Endometrium (tissue), 2 donors: ENCODE data around the gene TRIP10.
"Not testable (repeated sequence)": the region's sequence is repeated elsewhere in the genome, so short reads cannot be mapped to it uniquely, and the experiment has no call there.

Experiments
- FAIRE-seq: peaks from 2 replicates; lab custom pipeline; 2012; peaks lifted over from hg19 to GRCh38; lab: Jason Lieb, UNC
- donor health status: control.
- donor health status: control.

Gene TRIP10

DNA sequence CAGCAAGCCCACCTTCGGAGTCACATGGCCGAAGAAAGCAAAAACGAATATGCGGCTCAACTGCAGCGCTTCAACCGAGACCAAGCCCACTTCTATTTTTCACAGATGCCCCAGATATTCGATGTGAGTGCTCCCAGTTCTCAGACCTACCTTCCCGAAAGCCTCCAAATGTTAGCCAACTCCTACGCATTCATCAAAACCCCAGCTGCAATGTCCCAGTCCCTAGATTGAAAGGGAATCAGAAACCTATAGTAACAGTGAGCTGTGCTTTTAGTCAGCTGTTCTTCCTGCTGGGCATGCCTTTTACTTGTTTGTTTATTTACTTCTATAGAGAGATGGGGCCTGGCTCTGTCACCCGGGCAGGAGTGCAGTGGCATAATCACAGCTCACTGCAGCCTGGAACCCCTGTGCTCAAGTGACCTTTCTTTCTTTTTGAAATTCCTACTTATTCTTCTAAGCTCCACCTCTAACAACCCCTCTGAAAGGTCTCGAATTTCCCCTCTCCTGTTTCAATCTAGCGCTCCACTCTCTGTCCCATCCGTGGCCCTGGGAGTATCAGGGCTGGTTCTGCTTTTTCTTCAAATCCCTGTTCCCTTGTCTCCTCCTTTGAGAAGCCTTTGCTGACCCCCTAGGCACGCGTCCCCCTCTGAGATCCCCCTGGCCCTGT lies 4.4 kb downstream of the TRIP10 start:
- no peak for FAIRE-seq

DNA sequence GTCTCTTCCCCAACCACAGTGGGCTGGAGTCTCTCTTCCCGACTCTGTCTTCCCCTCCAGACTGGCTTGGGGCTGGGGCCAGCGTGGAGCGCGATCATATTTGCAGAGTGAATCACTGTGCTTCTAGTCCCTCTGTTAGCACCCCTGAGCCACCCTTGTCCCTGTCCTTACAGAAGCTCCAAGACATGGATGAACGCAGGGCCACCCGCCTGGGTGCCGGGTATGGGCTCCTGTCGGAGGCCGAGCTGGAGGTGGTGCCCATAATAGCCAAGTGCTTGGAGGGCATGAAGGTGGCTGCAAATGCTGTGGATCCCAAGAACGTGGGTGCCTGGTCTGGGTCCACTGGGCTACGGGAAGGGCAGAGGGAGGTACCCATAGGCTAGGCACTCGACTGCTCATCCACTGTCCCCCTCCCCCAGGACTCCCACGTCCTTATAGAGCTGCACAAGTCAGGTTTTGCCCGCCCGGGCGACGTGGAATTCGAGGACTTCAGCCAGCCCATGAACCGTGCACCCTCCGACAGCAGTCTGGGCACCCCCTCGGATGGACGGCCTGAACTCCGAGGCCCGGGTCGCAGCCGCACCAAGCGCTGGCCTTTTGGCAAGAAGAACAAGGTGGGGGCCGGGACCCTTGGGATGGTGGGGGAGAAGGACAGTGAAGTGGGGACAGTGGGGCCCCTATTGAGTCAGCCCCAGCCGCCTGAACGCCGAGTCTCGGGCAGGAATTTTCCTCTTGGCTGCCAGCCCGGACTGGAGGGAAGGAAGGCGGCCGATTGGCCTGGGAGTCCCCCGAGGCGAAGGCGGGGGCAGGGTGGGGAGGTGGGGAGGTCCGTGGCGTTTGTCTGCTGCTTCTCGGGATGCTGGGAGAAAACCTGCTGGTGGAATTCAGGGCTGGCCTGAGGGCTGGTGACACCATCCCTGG lies 5.2 kb downstream of the TRIP10 start:
- no peak for FAIRE-seq

DNA sequence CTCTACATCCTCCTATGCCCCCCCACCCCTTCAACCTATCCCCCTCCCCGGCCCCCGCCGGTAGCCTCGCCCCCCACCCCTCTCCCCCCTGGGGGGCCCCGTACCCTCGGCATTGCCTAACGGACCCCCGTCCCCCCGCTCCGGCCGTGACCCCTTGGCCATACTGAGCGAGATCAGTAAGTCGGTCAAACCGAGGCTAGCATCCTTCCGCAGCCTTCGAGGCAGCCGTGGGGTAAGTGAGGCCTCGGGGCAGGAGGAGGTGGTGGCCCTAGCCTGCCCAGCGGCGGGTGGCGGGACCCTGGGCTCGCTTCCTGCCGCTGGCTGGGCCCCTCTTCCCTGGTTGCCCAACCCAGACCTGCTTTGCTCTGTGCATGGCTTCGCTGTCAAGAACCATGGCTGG lies 6.5 kb downstream of the TRIP10 start:
- no peak for FAIRE-seq

DNA sequence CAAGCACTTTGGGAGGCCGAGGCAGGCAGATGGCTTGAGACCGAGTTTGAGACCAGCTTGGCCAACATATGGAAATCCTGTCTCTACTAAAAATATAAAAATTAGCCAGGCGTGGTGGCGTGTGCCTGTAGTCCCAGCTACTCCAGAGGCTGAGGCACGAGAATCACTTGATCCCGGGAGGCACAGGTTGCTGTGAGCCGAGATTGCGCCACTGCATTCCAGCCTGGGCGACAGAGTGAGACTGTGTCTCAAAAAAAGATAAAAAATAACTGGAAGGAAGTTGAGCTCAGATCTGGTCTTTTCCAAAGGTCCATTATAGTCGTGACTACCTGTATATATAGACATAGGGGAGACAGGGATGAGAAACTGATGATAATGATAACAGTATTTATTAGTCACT lies 9.1 kb downstream of the TRIP10 start:
- FAIRE-seq: not testable (repeated sequence)

DNA sequence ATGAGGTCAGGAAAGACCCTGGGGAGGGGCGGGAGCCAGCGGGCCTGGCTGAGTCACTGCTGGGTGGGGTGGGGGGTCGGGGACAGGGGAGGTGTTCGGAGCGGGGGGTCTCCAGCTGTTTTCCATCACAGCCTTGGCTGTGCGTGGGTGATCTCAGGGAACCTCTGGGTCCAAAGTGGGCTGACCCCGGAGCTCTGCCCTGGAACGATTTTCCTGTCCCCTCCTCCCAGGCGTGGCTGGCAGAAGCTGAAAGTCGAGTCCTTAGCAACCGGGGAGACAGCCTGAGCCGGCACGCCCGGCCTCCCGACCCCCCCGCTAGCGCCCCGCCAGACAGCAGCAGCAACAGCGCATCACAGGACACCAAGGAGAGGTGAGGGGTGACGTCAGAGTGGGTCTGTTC lies 10.6 kb downstream of the TRIP10 start:
- no peak for FAIRE-seq

DNA sequence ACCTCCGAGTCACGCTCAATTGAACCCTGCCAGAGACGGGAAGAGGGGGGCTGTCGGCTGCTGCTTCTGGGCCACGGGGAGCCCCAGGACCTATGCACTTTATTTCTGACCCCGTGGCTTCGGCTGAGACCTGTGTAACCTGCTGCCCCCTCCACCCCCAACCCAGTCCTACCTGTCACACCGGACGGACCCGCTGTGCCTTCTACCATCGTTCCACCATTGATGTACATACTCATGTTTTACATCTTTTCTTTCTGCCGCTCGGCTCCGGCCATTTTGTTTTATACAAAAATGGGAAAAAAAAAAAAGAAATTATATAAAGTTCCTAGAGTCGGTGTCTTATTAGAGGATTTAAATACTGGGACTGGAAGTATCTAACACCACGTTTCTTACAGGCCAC lies 11.7 kb downstream of the TRIP10 start:
- FAIRE-seq: no peak

DNA sequence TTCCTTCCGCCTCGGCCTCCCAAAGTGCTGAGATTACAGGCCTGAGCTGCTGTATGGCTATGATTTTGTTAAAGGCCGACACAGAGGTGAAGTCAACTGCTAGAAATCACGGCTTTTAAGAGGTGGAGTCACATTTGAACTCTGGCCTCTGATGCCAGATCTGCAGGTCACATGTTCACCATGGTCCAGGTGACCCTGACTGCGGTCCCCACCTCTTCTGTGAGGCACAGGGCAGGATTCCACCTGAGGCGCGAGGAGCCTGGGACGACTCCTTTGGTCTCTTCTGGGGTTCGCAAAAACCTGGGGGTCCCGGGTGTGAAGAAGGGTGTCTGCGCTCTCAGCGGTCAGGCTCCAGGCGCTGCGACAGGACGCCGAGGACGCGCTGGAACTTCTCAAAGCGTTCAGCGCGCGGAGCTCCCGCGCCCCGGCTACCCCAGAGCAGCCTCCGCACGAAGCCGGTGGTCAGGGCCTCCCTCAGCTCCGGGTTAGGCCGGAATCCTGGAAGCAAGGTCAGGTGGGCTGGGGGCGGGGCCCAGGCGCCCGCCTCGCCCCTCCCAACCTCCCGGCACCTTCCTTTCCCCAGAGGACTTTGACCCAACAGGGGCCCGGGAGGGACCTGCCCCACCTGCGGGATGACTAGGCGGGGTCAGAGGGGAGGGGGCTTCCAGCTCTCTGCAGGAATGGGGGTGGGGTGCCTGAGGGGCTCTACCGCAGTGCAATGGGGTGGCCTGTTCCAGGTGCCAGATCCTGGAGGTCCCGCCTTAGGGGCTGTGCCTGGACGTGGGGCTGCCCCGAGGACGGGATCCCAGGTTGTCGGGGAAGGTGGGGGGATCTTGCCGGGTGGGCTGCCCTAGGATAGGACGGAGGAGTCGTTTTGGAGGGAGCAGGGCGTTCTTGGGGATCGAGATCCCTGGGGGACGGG lies 13.0 kb downstream of the TRIP10 start:
- no peak for FAIRE-seq

DNA sequence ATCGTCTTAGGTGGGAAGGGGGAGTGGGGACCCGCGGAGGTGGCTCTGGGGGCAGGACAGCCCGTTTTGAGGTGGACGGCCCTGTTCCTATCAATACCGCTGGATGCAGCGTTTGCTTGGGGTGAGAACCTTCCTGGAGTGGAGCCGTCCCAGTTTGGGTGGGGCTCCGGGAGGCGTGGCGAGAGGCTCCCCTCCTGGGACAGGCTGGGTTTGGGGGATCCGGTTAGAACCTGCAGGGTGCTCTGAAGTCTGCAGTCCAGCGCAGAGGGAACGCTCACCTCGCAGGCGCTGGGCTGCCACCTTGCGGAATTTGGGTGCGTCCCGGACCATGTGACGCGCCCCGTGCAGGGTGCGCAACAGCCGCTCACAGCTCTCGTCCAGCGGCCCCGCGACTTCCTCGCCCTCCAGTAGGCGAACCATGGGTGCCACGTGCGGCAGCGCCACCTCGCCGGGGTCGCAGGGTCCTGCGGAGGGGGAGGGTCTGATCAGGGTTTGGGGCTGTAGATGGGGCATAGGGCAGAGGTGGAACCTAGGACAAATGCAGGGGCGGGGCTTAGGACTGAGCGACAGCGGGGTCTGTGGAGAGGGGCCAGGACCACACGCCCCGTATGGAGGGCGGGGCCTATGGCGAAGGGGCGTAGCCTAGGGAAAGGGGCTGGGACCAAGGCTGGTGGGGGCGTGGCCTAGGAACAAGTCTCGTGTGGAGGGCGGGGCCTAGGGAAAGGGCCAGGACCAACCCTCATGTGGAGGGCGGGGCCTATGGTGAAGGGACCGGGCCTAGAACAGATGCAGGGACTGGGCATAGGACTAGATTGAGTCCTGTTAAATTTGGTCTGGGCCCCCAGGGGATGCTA lies 13.9 kb downstream of the TRIP10 start:
- no peak for FAIRE-seq

DNA sequence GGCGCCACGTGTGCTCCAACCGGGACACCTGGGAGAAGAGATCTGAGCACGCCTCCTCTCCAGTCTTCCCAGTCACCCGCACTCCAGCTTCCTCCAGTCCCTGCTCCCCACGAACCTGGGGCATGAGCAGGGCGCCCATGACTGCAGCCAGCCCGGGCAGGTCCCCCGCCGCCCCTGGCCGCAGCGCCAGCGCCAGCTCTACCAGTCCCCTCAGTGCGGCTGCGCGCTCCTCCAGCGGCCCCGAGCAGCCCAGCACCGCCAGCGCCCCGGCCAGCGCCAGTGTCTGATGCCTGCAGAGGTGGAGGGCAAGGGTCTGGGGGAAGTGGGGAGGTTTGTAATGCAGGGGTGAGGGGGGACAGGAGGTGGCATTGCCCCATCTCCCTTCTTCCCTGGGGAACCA lies 14.7 kb downstream of the TRIP10 start:
- FAIRE-seq: no peak

DNA sequence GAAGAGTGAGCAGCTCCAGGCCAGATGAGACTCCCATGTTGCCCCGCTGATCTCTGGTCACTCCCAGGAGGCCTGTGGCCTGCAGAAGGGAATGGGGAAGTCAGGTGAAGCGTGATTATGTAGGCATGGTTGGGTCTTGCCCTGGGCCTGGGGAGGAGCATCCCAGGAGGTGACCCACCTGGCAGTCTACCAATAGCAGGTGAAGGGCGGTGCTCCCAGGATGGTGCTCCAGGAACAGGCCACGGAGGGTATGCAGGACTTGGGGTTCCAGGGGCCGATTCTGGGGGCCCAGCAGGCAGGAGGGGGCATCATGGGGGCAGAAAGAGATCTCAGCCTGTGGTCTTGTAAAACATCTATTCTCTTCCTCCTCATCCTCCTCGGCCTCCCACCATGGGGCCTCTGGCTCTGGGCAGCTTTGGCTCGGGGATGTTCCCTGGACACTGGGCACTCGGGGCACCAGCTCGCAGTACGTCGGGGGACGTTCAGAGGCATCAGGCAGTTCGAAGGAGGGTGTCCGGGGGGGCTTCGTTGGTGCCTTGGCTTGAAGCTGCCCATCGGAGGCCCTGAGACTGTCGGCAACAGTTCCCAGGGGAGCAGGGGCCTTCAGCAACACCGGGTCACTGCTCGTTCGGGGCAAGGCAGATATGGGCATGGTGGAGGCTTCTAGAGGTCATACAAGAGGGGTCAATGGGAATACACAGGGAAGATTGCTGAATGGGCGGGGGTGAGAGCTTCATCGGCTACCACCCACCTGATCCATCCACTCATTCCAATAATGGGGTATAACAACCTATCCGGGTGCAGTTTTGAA lies 15.4 kb downstream of the TRIP10 start:
- no peak for FAIRE-seq

DNA sequence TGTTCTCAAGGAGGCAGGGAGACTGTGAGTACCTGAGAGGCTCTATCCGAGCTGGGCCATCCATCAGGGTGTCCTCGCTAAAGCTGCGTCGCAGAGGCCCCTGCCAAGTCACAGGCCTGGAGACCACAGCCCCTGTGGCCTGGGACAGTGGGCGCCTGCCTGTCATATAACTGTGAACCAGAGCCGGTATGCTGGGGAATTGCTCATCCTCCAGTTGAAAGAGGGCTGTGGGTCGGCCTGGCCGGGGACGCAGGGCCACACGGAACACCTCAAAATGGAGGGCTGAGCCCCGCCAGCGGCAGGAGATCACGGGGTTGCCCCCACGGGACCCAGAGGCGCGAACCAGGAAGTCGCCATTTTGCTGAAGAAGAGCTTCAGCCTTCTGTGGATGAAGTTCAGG lies 21.1 kb downstream of the TRIP10 start:
- no peak for FAIRE-seq

DNA sequence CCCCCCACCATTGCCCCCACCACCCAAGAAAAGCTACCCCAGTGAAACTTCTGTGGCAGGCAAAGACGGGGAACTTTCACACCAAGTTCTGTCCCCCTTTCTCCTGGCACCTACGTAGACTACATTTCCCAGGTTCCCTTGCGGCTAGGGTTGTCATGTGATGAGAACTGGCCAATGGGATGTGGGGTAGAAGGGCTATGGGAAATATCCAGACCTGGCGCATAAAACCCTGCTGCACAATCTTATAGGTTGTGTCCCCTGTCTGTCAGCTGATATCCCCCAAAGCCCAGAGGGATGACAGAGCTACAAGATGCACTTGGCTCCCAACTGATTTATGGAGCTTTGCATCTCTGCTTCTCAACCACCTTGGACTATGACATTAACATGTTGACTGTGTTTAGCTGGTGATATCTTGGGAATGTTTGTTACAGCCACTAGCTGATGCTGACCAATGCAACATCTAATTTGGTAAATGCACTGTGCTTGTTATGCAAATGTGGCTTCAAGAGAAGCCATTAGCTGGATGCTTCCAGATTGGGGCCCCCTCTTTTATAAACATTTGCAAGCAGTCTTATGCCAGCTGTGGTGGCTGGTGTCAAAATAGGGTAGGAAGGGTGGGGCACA lies 21.7 kb downstream of the TRIP10 start:
- FAIRE-seq: no peak

DNA sequence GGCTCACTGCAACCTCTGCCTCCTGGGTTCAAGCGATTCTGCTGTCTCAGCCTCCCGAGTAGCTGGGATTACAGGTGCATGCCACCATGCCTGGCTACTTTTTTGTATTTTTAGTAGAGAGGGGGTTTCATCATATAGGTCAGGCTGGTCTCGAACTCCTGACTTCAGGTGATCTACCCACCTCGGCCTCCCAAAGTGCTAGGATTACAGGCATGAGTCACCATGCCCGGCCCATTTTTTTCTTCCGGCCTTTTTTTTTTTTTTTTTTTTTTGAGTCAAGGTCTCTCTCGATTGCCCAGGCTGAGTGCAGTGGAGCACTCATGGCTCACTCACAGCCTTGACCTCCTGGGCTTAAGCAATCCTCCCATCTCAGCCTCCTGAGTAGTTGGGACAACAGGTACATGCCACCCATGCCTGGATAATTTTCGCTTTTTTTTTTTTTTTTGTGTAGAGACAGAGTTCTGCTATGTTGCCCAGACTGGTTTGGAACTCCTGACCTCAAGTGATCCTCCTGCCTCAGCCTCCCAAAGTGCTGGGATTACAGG lies 22.8 kb downstream of the TRIP10 start:
- FAIRE-seq: not testable (repeated sequence)

DNA sequence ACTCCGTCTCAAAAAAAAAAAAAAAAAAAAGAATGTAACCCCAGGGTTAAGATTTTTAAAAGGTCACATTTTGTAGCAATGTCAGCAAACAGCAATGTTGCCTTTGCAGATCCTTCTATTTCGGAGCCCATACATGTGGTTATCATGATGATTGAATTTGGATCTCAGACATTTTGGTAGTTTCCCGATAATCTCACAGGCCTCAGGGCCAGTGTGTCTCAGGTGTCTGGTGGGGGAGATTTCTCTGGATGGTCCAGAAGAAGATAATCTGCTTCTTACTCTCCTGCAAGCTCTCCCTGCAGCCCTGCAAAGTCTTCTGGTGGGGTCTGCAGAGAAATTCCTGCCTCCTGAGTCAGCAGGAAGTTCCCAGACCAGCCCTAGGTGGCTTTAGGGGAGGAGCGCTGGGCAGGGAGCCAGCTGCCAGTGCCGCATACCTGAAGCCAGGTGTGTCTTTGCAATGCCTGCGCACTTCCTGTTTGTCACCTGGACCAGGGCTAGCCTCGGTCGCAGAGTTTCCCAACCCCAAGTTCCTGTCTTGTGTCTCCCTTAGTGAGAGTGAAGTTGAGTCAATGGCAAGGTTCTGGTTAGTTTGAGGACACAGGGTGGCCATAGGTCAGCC lies 26.4 kb downstream of the TRIP10 start:
- FAIRE-seq: no peak

DNA sequence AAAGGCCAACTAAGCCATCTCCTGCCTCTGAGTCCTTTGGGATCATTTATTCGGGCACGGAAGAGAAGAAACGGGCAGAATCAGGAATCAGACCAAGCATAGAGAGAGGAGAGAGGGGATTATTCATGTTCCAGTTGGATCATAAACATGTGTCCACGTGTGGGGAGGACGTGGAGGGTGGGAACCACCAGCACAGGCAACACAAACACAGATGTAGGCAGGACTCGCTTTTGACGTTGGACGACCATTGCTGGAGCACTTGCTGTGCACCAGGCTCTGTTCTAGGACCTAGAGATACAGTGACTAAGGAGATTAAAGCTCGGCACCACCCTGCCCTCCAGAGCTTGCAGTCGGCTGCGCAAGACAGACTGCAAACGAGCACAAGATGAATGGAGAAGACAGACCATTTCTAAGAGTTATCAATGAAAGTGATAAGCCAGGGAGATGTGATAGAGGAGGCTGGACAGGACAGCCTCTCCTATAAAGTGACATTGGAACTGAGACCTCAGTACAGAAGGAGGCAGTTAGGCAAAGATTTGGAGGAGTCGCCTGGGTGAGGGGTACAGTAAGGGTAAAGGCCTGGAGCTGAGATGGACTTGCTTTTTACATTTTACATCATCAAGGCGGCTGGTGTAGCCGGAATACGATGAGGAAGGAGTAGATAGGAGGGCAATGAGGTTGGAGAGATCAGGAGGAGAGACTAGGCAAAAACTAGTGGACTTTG lies 27.0 kb downstream of the TRIP10 start:
- FAIRE-seq: no peak

DNA sequence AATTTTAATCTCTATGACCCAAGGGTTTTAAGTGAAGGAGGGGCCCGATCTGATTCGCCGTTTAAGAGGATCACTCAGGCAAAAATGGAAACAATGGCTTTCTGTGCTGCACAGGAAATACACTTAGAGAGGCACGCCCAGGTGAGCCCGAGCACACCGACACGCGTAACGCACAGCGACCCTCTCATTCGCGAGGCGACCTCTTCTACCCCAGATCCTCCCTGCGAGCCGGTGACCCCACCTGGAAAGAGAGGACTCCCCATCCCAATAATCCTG lies 27.5 kb downstream of the TRIP10 start:
- FAIRE-seq: no peak

DNA sequence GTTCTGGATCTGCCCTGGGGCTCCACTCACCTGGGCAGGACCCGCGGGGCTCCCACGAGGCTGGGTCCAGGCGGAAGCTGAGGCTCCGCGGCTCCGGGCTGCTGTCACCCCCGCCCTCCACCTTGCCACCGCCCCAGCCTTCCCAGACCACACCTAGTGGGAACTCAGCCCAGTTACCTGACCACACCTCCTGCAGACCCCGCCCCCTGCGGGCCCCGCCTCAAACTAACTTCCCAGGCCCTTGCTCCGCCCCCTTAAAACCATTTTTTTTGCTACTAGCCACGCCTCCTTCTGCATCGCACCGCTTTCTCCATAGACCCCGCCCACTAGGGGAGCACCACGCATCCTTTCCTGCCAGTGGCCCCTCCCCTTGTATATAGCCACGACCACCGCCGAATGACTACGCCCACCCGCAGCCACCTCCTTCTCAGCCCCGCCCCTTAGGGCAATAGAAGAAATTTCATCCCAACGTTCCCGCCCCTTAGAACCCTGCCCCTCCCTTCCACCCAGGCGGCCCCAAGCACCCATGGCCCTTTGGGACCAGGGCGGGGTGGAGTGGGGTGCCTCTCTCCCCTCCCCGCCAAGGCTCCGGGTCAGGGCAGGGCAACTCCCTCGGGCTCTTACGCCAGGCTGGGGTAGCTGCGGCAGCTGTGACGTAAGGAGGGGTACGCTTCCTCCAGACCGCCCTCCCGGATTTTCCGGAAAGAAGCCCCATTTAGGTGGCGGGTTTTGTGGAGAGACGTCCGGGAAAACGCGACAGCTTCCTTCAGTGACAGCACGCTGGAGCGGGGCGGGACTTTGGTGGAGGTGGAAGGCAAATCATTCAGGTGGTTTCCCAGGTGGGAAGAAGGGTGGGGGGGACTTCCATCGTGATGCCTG lies 28.1 kb downstream of the TRIP10 start, which contains the start of gene SH2D3A:
TSS of gene SH2D3A (minus strand) at position 79 of the 879 bp plus-strand sequence. CDS start 3,687 bp downstream, outside the sequence.
- no peak for FAIRE-seq
